Hepatocyte (in vitro differentiated cells): ENCODE results near the gene MINDY2.

ENCODE experiments used
- EZH2 ChIP-seq: fragments of 200-600 bp; sonication (generic); IDR thresholded peaks from 2 replicates; pipeline ENCODE4 v1.6.1; 2016; ENCODE audit warnings: antibody characterized with exemption, mild to moderate bottlenecking, borderline replicate concordance
- EZH2phosphoT487 ChIP-seq: fragments of 200-600 bp; sonication (generic); IDR thresholded peaks from one replicate; pipeline ENCODE4 v1.6.1; 2018; ENCODE audit warnings: antibody characterized with exemption, mild to moderate bottlenecking, low read depth, moderate library complexity; ENCODE audit not compliant: unreplicated experiment, severe bottlenecking
- TF ChIP-seq, protein P1 (sequence below): fragments of 200-600 bp; sonication (generic); IDR thresholded peaks from 2 replicates; pipeline ENCODE4 v1.5.1; 2016; ENCODE audit warnings: antibody characterized with exemption, mild to moderate bottlenecking; ENCODE audit not compliant: poor library complexity

DNA sequence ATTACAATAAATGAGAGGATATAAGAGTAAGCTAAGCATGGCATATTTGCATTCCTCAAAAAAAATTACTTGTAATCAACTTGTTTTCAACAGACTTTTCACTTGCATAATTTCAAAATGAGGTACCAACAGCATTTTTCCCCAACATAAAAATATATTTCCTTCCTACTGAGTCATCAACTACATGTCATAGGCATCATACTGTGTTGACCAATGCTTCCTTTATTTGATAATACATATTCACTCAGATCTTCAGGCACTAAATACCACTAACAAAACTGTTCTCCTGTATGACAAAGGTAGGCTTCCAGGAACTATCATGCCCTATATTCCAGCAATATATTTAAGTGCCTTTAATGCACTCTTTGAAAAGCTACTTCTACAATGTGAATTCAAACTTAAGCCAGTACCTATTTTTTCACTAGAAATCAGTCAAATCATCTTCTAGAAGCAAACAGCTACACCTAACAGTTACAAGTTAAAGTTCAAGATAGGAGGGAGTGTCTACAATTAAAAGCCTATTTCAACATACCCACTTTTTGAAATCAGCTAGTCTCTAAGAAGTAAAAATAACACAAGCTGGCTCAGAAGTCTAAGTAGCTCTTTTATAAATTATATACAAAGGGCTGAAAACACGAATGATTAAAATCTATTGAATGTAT lies 32.9 kb upstream of the MINDY2 start:
- TF ChIP-seq, protein P1, sequence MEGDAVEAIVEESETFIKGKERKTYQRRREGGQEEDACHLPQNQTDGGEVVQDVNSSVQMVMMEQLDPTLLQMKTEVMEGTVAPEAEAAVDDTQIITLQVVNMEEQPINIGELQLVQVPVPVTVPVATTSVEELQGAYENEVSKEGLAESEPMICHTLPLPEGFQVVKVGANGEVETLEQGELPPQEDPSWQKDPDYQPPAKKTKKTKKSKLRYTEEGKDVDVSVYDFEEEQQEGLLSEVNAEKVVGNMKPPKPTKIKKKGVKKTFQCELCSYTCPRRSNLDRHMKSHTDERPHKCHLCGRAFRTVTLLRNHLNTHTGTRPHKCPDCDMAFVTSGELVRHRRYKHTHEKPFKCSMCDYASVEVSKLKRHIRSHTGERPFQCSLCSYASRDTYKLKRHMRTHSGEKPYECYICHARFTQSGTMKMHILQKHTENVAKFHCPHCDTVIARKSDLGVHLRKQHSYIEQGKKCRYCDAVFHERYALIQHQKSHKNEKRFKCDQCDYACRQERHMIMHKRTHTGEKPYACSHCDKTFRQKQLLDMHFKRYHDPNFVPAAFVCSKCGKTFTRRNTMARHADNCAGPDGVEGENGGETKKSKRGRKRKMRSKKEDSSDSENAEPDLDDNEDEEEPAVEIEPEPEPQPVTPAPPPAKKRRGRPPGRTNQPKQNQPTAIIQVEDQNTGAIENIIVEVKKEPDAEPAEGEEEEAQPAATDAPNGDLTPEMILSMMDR, result no peak
- TF ChIP-seq EZH2 (no peak), EZH2phosphoT487 (no peak)
